Esophagus (tissue), 2 donors: ENCODE measurements around the gene TBXA2R. TPM values are rescaled to one million over a fixed set of nuclear protein-coding genes. Genes with fewer than 3 reads are reported as not detected.

Experiments used
- H3K27ac ChIP-seq, 2 donors: one replicate each; pipeline ENCODE4 v1.5.1; 2013; ENCODE audit warnings: low read depth in 2 of 2, mild to moderate bottlenecking in 2 of 2, inconsistent platforms in 1 of 2, low read length in 1 of 2, moderate library complexity in 1 of 2
- H3K27me3 ChIP-seq, 2 donors: one replicate each; pipeline ENCODE4 v1.6.1; 2013; ENCODE audit warnings: low read length in 2 of 2, control low read depth in 1 of 2, mild to moderate bottlenecking in 1 of 2; ENCODE audit not compliant: insufficient read depth in 2 of 2, control insufficient read depth in 1 of 2
- H3K36me3 ChIP-seq, 2 donors: one replicate each; pipeline ENCODE4 v1.6.1; 2013; ENCODE audit warnings: low read length in 1 of 2; ENCODE audit not compliant: control insufficient read depth in 2 of 2, insufficient read depth in 2 of 2
- H3K4me1 ChIP-seq, 2 donors: one replicate each; pipeline ENCODE4 v1.6.1; 2013; ENCODE audit warnings: low read length in 1 of 2; ENCODE audit not compliant: control insufficient read depth in 2 of 2, insufficient read depth in 2 of 2
- H3K4me3 ChIP-seq, 2 donors: one replicate each; pipeline ENCODE4 v1.5.1; 2013; ENCODE audit warnings: low read length in 2 of 2, mild to moderate bottlenecking in 2 of 2, low read depth in 1 of 2, moderate library complexity in 1 of 2
- H3K9me3 ChIP-seq, 2 donors: one replicate each; pipeline ENCODE4 v1.6.1; 2013; ENCODE audit warnings: mild to moderate bottlenecking in 2 of 2, low read depth in 1 of 2, low read length in 1 of 2, moderate library complexity in 1 of 2; ENCODE audit not compliant: control insufficient read depth in 2 of 2, insufficient read depth in 1 of 2
- WGBS, 2 donors: extraction: QIAGEN DNeasy Blood & Tissue Kit; methylation state at CpG; one replicate each; pipeline ENCODE4 v1.1.7; 2013; 5-methylcytosine and 5-hydroxymethylcytosine counted together
- polyA plus RNA-seq, 2 donors: library from polyadenylated mRNA; stranded (reverse); fragments of 200-250 nt; gene quantifications; one replicate each; pipeline ENCODE4 v1.2.3, GENCODE V29; 2013
- donor health status: healthy with polysubstance abuse.
- donor health status: Bipolar disorder and iron deficiency.

The TBXA2R gene
- polyA plus RNA-seq, 2 donors: 0.59 to 0.64 TPM

- peaks cover 0 to 23% of the 10 kb centered on the region in 2 donors for H3K36me3 ChIP-seq
- peaks cover 0 to 2% of the 10 kb centered on the region in 2 donors for H3K9me3 ChIP-seq
Measured at GRCh38 chr19:3548606-3549005, 58.1 kb downstream of the TBXA2R start.

GRCh38 chr19:3547767-3548282, 58.9 kb downstream of the TBXA2R start:
- Histone ChIP-seq H3K36me3 (peaks cover 0 to 23% of the 10 kb centered on the region in 2 donors), H3K4me3 (no peak overlapping the region), H3K27ac (no peak overlapping the region), H3K9me3 (peaks cover 0 to 2% of the 10 kb centered on the region in 2 donors), H3K4me1 (peaks cover 0 to 4% of the 10 kb centered on the region in 2 donors), H3K27me3 (no peaks in the 10 kb centered on the region)
- 80 to 81% methylated on average over 36 of the region's 36 CpGs for WGBS, 2 donors

More at GRCh38 chr19:3548606-3549005, 58.1 kb downstream of the TBXA2R start:
- no peak overlapping the region for H3K4me3 ChIP-seq
- H3K27me3 ChIP-seq: no peaks in the 10 kb centered on the region
- no peak overlapping the region for H3K27ac ChIP-seq
- peaks cover 0 to 2% of the 10 kb centered on the region in 2 donors for H3K4me1 ChIP-seq
- WGBS, 2 donors: 81 to 82% methylated on average over 14 of the region's 14 CpGs

- peaks cover 0 to 4% of the 10 kb centered on the region in 2 donors for H3K4me1 ChIP-seq
- H3K36me3 ChIP-seq: peaks cover 0 to 23% of the 10 kb centered on the region in 2 donors
- no peak overlapping the region for H3K27ac ChIP-seq
- no peaks in the 10 kb centered on the region for H3K27me3 ChIP-seq
- H3K4me3 ChIP-seq: no peak overlapping the region
- H3K9me3 ChIP-seq: peaks cover 0 to 2% of the 10 kb centered on the region in 2 donors
- 83 to 86% methylated on average over 15 of the region's 15 CpGs for WGBS, 2 donors
Measured at GRCh38 chr19:3547301-3547731, 59.4 kb downstream of the TBXA2R start.

- Histone ChIP-seq H3K27ac (no peak overlapping the region), H3K36me3 (peaks cover 0 to 23% of the 10 kb centered on the region in 2 donors), H3K4me1 (peaks cover 0 to 4% of the 10 kb centered on the region in 2 donors), H3K4me3 (no peak overlapping the region), H3K27me3 (no peaks in the 10 kb centered on the region), H3K9me3 (peaks cover 0 to 2% of the 10 kb centered on the region in 2 donors)
- 85 to 90% methylated on average over 23 of the region's 23 CpGs for WGBS, 2 donors
Measured at GRCh38 chr19:3546119-3546518, 60.6 kb downstream of the TBXA2R start.

- Histone ChIP-seq H3K27ac (no peak overlapping the region), H3K9me3 (peaks cover 0 to 2% of the 10 kb centered on the region in 2 donors), H3K4me1 (peaks cover 0 to 4% of the 10 kb centered on the region in 2 donors), H3K27me3 (no peaks in the 10 kb centered on the region), H3K4me3 (no peak overlapping the region), H3K36me3 (peaks cover 0 to 23% of the 10 kb centered on the region in 2 donors)
- WGBS, 2 donors: 71 to 74% methylated on average over 10 of the region's 10 CpGs
Measured at GRCh38 chr19:3545669-3546034, 61.0 kb downstream of the TBXA2R start.

GRCh38 chr19:3544742-3545668, 61.7 kb downstream of the TBXA2R start:
- H3K27me3 ChIP-seq: no peaks in the 10 kb centered on the region
- H3K4me1 ChIP-seq: peaks cover 0 to 4% of the 10 kb centered on the region in 2 donors
- peaks cover 0 to 2% of the 10 kb centered on the region in 2 donors for H3K9me3 ChIP-seq
- H3K4me3 ChIP-seq: no peak overlapping the region
- peaks cover 0 to 23% of the 10 kb centered on the region in 2 donors for H3K36me3 ChIP-seq
- no peak overlapping the region for H3K27ac ChIP-seq
- 55 to 59% methylated on average over 29 to 30 of the region's 30 CpGs for WGBS, 2 donors

Other genes with a start within 250 kb of the TBXA2R start
- 10 to 100 TPM; 15.4 to 48.1 TPM for gene NFIC, start 240.3 kb downstream of the TBXA2R start, polyA plus RNA-seq
- gene SMIM24, start 126.3 kb downstream of the TBXA2R start, polyA plus RNA-seq: under 1 TPM; 0.02 to 0.29 TPM
- not detected for gene SMIM44, start 123.4 kb downstream of the TBXA2R start, polyA plus RNA-seq
- 10 to 100 TPM; 14.9 to 16.7 TPM for gene DOHH, start 106.2 kb downstream of the TBXA2R start, polyA plus RNA-seq
- gene FZR1, start 100.6 kb downstream of the TBXA2R start, polyA plus RNA-seq: 10 to 100 TPM; 23.0 to 28.0 TPM
- gene TEKTIP1, start 67.7 kb downstream of the TBXA2R start, polyA plus RNA-seq: under 1 TPM; 0.08 to 0.41 TPM
- gene MFSD12, start 49.3 kb downstream of the TBXA2R start, polyA plus RNA-seq: 10 to 100 TPM; 26.8 to 27.5 TPM
- 10 to 100 TPM; 62.1 to 68.4 TPM for gene HMG20B, start 33.9 kb downstream of the TBXA2R start, polyA plus RNA-seq
- gene GIPC3, start 21.4 kb downstream of the TBXA2R start, polyA plus RNA-seq: under 1 TPM; 0.53 to 0.57 TPM
- 10 to 100 TPM; 12.4 to 19.3 TPM for gene CACTIN, start 19.9 kb upstream of the TBXA2R start, polyA plus RNA-seq
- gene PIP5K1C, start 93.6 kb upstream of the TBXA2R start, polyA plus RNA-seq: 10 to 100 TPM; 10.4 to 18.1 TPM
- 100 to 1,000 TPM in 1 of 2 donors, 10 to 100 TPM in 1; 44.5 to 118 TPM for gene TJP3, start 101.5 kb upstream of the TBXA2R start, polyA plus RNA-seq
- gene APBA3, start 154.8 kb upstream of the TBXA2R start, polyA plus RNA-seq: 10 to 100 TPM; 12.1 to 16.3 TPM
- gene MRPL54, start 155.8 kb upstream of the TBXA2R start, polyA plus RNA-seq: 10 to 100 TPM; 80.0 to 83.8 TPM
- gene RAX2, start 165.4 kb upstream of the TBXA2R start, polyA plus RNA-seq: not detected
- gene MATK, start 179.5 kb upstream of the TBXA2R start, polyA plus RNA-seq: 1 to 10 TPM; 2.4 to 2.6 TPM